CD14-positive monocyte (primary cell): Measurements from ENCODE around the gene MCCD1. TPM values are rescaled to one million over a fixed set of nuclear protein-coding genes. Genes with fewer than 3 reads are reported as not detected.

Source experiments
- DNase-seq, 3 donors: peaks; one replicate each; pipeline ENCODE4 v3.0.0-alpha.2; 2011 to 2022
- H2AFZ ChIP-seq: 2 replicates; pipeline ENCODE4 v1.6.0; 2012; ENCODE audit warnings: mild to moderate bottlenecking, low read depth, low read length, inconsistent platforms; ENCODE audit not compliant: insufficient read depth, poor library complexity, severe bottlenecking
- H3K27ac ChIP-seq, 2 donors: 1 replicate in 1 of 2; 2 replicates in 1 of 2; pipeline ENCODE4 v1.5.1; 2012 to 2013; ENCODE audit warnings: low read length in 2 of 2, control low read depth in 1 of 2, inconsistent platforms in 1 of 2, low read depth in 1 of 2, mild to moderate bottlenecking in 1 of 2
- H3K27me3 ChIP-seq, 2 donors: one replicate each; pipeline versions ENCODE4 v1.6.0 to v1.6.1; 2011 to 2013; ENCODE audit warnings: low read length in 2 of 2; ENCODE audit not compliant: control insufficient read depth in 2 of 2, insufficient read depth in 2 of 2
- H3K36me3 ChIP-seq, 2 donors: replicated peaks in 1 of 2; 1 replicate in 1 of 2; 2 replicates in 1 of 2; pipeline versions ENCODE4 v1.5.1 to v1.6.1; 2012 to 2013; ENCODE audit warnings: low read length in 2 of 2, control low read depth in 1 of 2, inconsistent platforms in 1 of 2, mild to moderate bottlenecking in 1 of 2; ENCODE audit not compliant: insufficient read depth in 2 of 2, control insufficient read depth in 1 of 2
- H3K4me1 ChIP-seq, 2 donors: 1 replicate in 1 of 2; 2 replicates in 1 of 2; pipeline versions ENCODE4 v1.5.1 to v1.6.1; 2012 to 2013; ENCODE audit warnings: low read length in 2 of 2, control low read depth in 1 of 2, inconsistent platforms in 1 of 2, mild to moderate bottlenecking in 1 of 2, moderate library complexity in 1 of 2; ENCODE audit not compliant: insufficient read depth in 2 of 2, control insufficient read depth in 1 of 2
- H3K4me2 ChIP-seq: replicated peaks from 2 replicates; pipeline ENCODE3; 2012; ENCODE audit warnings: low read length, moderate library complexity, mild to moderate bottlenecking; ENCODE audit not compliant: poor library complexity, severe bottlenecking; ENCODE audit errors: extremely low read depth
- H3K4me3 ChIP-seq, 3 experiments: fragments of 200-600 bp in 1 of 3; sonication (generic) in 1 of 3; replicated peaks in 1 of 3; 1 replicate in 2 of 3; 2 replicates in 1 of 3; pipeline ENCODE4 v1.5.1; 2011 to 2013; ENCODE audit warnings: low read length in 3 of 3, mild to moderate bottlenecking in 3 of 3, control low read depth in 2 of 3, low read depth in 2 of 3, inconsistent platforms in 1 of 3, moderate library complexity in 1 of 3
- H3K79me2 ChIP-seq: 2 replicates; pipeline ENCODE4 v1.6.0; 2012; ENCODE audit warnings: mild to moderate bottlenecking, control low read depth, inconsistent platforms, low read length, moderate library complexity; ENCODE audit not compliant: insufficient read depth
- H3K9ac ChIP-seq: 2 replicates; pipeline ENCODE4 v1.6.0; 2017; ENCODE audit warnings: low read length, mild to moderate bottlenecking; ENCODE audit not compliant: insufficient read depth, poor library complexity, severe bottlenecking
- H3K9me3 ChIP-seq, 2 donors: replicated peaks in 1 of 2; 1 replicate in 1 of 2; 2 replicates in 1 of 2; pipeline versions ENCODE4 v1.5.1 to v1.6.1; 2012 to 2013; ENCODE audit warnings: low read length in 2 of 2, control low read depth in 1 of 2; ENCODE audit not compliant: control insufficient read depth in 1 of 2, insufficient read depth in 1 of 2
- H4K20me1 ChIP-seq: 2 replicates; pipeline ENCODE4 v1.6.0; 2012; ENCODE audit warnings: mild to moderate bottlenecking, low read length, control low read depth, moderate library complexity; ENCODE audit not compliant: insufficient read depth
- H3K27ac Mint-ChIP-seq, 7 donors: one replicate each; pipeline ENCODE4 v1.8.0; 2020; ENCODE audit warnings: mild to moderate bottlenecking in 7 of 7, mixed read lengths in 7 of 7, moderate library complexity in 6 of 7, inconsistent platforms in 2 of 7
- H3K27me3 Mint-ChIP-seq, 3 donors: one replicate each; pipeline ENCODE4 v1.8.0; 2021 to 2022; ENCODE audit warnings: low read depth in 3 of 3, mild to moderate bottlenecking in 3 of 3, mixed read lengths in 3 of 3, moderate library complexity in 3 of 3, inconsistent platforms in 1 of 3
- H3K36me3 Mint-ChIP-seq, 2 donors: one replicate each; pipeline ENCODE4 v1.8.0; 2020; ENCODE audit warnings: mixed read lengths in 2 of 2, inconsistent platforms in 1 of 2, mild to moderate bottlenecking in 1 of 2
- H3K4me1 Mint-ChIP-seq: one replicate; pipeline ENCODE4 v1.8.0; 2020; ENCODE audit warnings: mild to moderate bottlenecking, mixed read lengths
- H3K4me3 Mint-ChIP-seq, 2 donors: one replicate each; pipeline ENCODE4 v1.8.0; 2020; ENCODE audit warnings: mild to moderate bottlenecking in 2 of 2, mixed read lengths in 2 of 2, moderate library complexity in 1 of 2
- H3K9me3 Mint-ChIP-seq, 7 donors: one replicate each; pipeline ENCODE4 v1.8.0; 2020 to 2022; ENCODE audit warnings: mixed read lengths in 7 of 7, mild to moderate bottlenecking in 6 of 7, moderate library complexity in 6 of 7, inconsistent platforms in 2 of 7
- WGBS: methylation state at CpG from one replicate; pipeline ENCODE4 v1.1.5; 2013; ENCODE audit warnings: missing lambda C conversion rate; ENCODE audit not compliant: insufficient coverage; 5-methylcytosine and 5-hydroxymethylcytosine counted together
- intact Hi-C, 2 donors: fragments of 100-400 bp; cut with micrococcal nuclease; formaldehyde crosslinking; loops; one replicate each; pipeline versions ENCODE4 v1.15.0 to v1.15.1; 2023
- polyA plus RNA-seq, 3 donors: library from polyadenylated mRNA; depleted of rRNA in 1 of 3; unstranded in 2 of 3; stranded (reverse) in 1 of 3; fragments of 300-500 nt in 2 of 3; fragments of >200 nt in 1 of 3; fragmentation: Illumina TruSeq in 2 of 3; gene quantifications; 1 replicate in 2 of 3; 2 replicates in 1 of 3; pipeline ENCODE4 v1.2.3, GENCODE V29; 2012 to 2021
- TF ChIP-seq, protein P1 (sequence below): fragments of 200-600 bp; IDR thresholded peaks from one replicate; pipeline ENCODE4 v1.8.0; 2022; ENCODE audit warnings: antibody characterized with exemption, mild to moderate bottlenecking

MCCD1 gene
- polyA plus RNA-seq, 3 donors, result not detected

- H3K4me3 Mint-ChIP-seq, result no peak overlapping the region
- peak overlapping the region in 2 of 7 donors; percentile 65 to 67 for H3K27ac Mint-ChIP-seq
- peaks cover 75 to 87% of the 10 kb centered on the region in 2 donors for H3K36me3 Mint-ChIP-seq
These were observed 4.1 kb downstream of the MCCD1 start for GRCh38 chr6:31532644-31533454.

GRCh38 chr6:31533455-31533841 is 4.7 kb downstream of the MCCD1 start:
- TF ChIP-seq, protein P1, sequence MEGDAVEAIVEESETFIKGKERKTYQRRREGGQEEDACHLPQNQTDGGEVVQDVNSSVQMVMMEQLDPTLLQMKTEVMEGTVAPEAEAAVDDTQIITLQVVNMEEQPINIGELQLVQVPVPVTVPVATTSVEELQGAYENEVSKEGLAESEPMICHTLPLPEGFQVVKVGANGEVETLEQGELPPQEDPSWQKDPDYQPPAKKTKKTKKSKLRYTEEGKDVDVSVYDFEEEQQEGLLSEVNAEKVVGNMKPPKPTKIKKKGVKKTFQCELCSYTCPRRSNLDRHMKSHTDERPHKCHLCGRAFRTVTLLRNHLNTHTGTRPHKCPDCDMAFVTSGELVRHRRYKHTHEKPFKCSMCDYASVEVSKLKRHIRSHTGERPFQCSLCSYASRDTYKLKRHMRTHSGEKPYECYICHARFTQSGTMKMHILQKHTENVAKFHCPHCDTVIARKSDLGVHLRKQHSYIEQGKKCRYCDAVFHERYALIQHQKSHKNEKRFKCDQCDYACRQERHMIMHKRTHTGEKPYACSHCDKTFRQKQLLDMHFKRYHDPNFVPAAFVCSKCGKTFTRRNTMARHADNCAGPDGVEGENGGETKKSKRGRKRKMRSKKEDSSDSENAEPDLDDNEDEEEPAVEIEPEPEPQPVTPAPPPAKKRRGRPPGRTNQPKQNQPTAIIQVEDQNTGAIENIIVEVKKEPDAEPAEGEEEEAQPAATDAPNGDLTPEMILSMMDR, result no peak
- Histone ChIP-seq H3K36me3 (peaks cover 89 to 93% of the 10 kb centered on the region in 2 donors), H4K20me1 (peaks cover 100% of the 10 kb centered on the region), H3K27me3 (no peaks in the 10 kb centered on the region), H3K4me3 (no peak overlapping the region), H3K9me3 (no peaks in the 10 kb centered on the region), H3K9ac (no peak overlapping the region), H2AFZ (no peak overlapping the region), H3K79me2 (peaks cover 65% of the 10 kb centered on the region), H3K4me1 (peaks cover 0 to under 1% of the 10 kb centered on the region in 2 donors), H3K4me2 (no peak overlapping the region), H3K27ac (no peak overlapping the region)
- no peak overlapping the region for H3K4me3 Mint-ChIP-seq
- no peaks in the 10 kb centered on the region for H3K9me3 Mint-ChIP-seq
- H3K4me1 Mint-ChIP-seq, result peaks cover 3% of the 10 kb centered on the region
- WGBS, result no CpG with 5 or more reads among the region's 1 CpG
- peaks cover 80 to 93% of the 10 kb centered on the region in 2 donors for H3K36me3 Mint-ChIP-seq
- H3K27me3 Mint-ChIP-seq, result no peaks in the 10 kb centered on the region
- intact Hi-C loops, result no loop called here
- peak overlapping the region in 2 of 7 donors; percentile 20 to 42 for H3K27ac Mint-ChIP-seq
- no peak for DNase-seq

More at GRCh38 chr6:31532644-31533454, 4.1 kb downstream of the MCCD1 start:
- peaks cover 0 to under 1% (median 0%) of the 10 kb centered on the region in 3 donors for H3K27me3 Mint-ChIP-seq
- H3K4me1 Mint-ChIP-seq, result peaks cover 3% of the 10 kb centered on the region
- peaks cover 83 to 87% of the 10 kb centered on the region in 2 donors for H3K36me3 ChIP-seq
- H3K9me3 Mint-ChIP-seq, result no peaks in the 10 kb centered on the region
- H2AFZ ChIP-seq, result no peak overlapping the region
- no peak overlapping the region for H3K9ac ChIP-seq
- TF ChIP-seq, protein P1, result no peak
- H3K79me2 ChIP-seq, result peaks cover 59% of the 10 kb centered on the region
- no peak overlapping the region for H3K4me3 ChIP-seq
- intact Hi-C loops, result no loop called here
- H3K27me3 ChIP-seq, result no peaks in the 10 kb centered on the region
- no peak for DNase-seq
- H3K9me3 ChIP-seq, result no peaks in the 10 kb centered on the region
- no peak overlapping the region for H3K27ac ChIP-seq
- H4K20me1 ChIP-seq, result peaks cover 98% of the 10 kb centered on the region
- H3K4me2 ChIP-seq, result no peak overlapping the region
- 100% methylated on average over 2 of the region's 9 CpGs for WGBS
- H3K4me1 ChIP-seq, result no peaks in the 10 kb centered on the region
